ENCODE results near the gene PHF19.

DNA sequence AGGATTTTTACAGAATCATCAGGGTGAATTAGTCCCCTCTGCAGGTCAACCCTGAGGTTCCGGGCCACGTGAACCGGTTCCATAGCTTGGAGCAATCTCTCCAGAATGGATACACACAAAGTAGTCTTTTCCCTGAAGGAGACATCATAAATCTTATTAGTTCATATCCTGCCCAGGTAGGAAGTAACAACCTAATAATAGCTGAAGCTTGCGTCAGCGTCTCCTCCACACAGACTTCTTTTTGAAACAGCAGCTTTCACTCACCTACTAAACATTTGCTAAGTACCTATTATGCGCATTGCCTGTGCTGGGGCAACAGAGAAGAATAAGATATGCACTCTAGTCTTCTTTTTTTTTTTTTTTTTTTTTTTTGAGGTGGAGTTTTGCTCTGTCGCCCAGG is 43.7 kb downstream of the PHF19 start:
- no peak for TF ChIP-seq CTCF (IDR thresholded peaks at IDR 0.05)
- no peak for TF ChIP-seq POLR2A (IDR thresholded peaks at IDR 0.05)
